HEK293 (cell line): ENCODE results near the gene EPS8L1.
A peak's percentile ranks its signal among the peaks of the same experiment; 100 is the strongest.

Experiments used
- BCL11B ChIP-seq: fragments of 450-650 bp; formaldehyde crosslinking; IDR thresholded peaks from 2 replicates; pipeline ENCODE4 v1.5.1; 2016; ENCODE audit warnings: low read depth, missing biosample characterization, missing genetic modification characterization
- KLF1 ChIP-seq: fragments of 450-650 bp; formaldehyde crosslinking; IDR thresholded peaks from 2 replicates; pipeline ENCODE4 v1.5.1; 2016; ENCODE audit warnings: missing biosample characterization, missing genetic modification characterization
- OSR2 ChIP-seq: fragments of 450-650 bp; formaldehyde crosslinking; IDR thresholded peaks from 2 replicates; pipeline ENCODE4 v1.5.1; 2016; ENCODE audit warnings: missing biosample characterization, missing genetic modification characterization
- SETDB1 ChIP-seq: IDR thresholded peaks from one replicate; pipeline ENCODE4 v1.6.1; 2017; ENCODE audit warnings: mild to moderate bottlenecking, low read length, moderate library complexity, mixed read lengths; ENCODE audit not compliant: insufficient read length
- SP2 ChIP-seq: fragments of 450-650 bp; formaldehyde crosslinking; IDR thresholded peaks from 2 replicates; pipeline ENCODE4 v1.5.1; 2016; ENCODE audit warnings: missing biosample characterization, missing genetic modification characterization
- TCF7L2 ChIP-seq: IDR thresholded peaks from 2 replicates; pipeline ENCODE4 v1.6.1; 2011; ENCODE audit warnings: low read depth, mild to moderate bottlenecking, inconsistent platforms, low read length, moderate library complexity, borderline replicate concordance
- YY1 ChIP-seq: fragments of 450-650 bp; formaldehyde crosslinking; IDR thresholded peaks from 2 replicates; pipeline ENCODE4 v1.5.1; 2018; ENCODE audit warnings: missing biosample characterization, missing genetic modification characterization
- YY2 ChIP-seq: fragments of 450-650 bp; formaldehyde crosslinking; IDR thresholded peaks from 2 replicates; pipeline ENCODE4 v1.5.1; 2016; ENCODE audit warnings: missing biosample characterization, missing genetic modification characterization
- ZBTB1 ChIP-seq: fragments of 450-650 bp; formaldehyde crosslinking; IDR thresholded peaks from 2 replicates; pipeline ENCODE4 v1.5.1; 2016; ENCODE audit warnings: missing biosample characterization, missing genetic modification characterization
- ZBTB8A ChIP-seq: fragments of 450-650 bp; formaldehyde crosslinking; IDR thresholded peaks from 2 replicates; pipeline ENCODE4 v1.5.1; 2016; ENCODE audit warnings: missing biosample characterization, missing genetic modification characterization
- ZNF138 ChIP-seq: fragments of 450-650 bp; formaldehyde crosslinking; IDR thresholded peaks from 2 replicates; pipeline ENCODE4 v1.5.1; 2016; ENCODE audit warnings: missing biosample characterization, missing genetic modification characterization, borderline replicate concordance
- ZNF155 ChIP-seq: fragments of 450-650 bp; formaldehyde crosslinking; IDR thresholded peaks from 2 replicates; pipeline ENCODE4 v1.5.1; 2016; ENCODE audit warnings: missing biosample characterization, missing genetic modification characterization
- ZNF16 ChIP-seq: fragments of 450-650 bp; formaldehyde crosslinking; IDR thresholded peaks from 2 replicates; pipeline ENCODE4 v1.5.1; 2016; ENCODE audit warnings: low read depth, missing biosample characterization, missing genetic modification characterization
- ZNF19 ChIP-seq: fragments of 450-650 bp; formaldehyde crosslinking; IDR thresholded peaks from 2 replicates; pipeline ENCODE4; 2016; ENCODE audit warnings: missing biosample characterization, missing genetic modification characterization, low read depth
- ZNF211 ChIP-seq: fragments of 450-650 bp; formaldehyde crosslinking; IDR thresholded peaks from 2 replicates; pipeline ENCODE4 v1.5.1; 2016; ENCODE audit warnings: low read depth, missing biosample characterization, missing genetic modification characterization
- ZNF221 ChIP-seq: fragments of 450-650 bp; formaldehyde crosslinking; IDR thresholded peaks from 2 replicates; pipeline ENCODE4 v1.5.1; 2017; ENCODE audit warnings: missing biosample characterization, missing genetic modification characterization, borderline replicate concordance
- ZNF266 ChIP-seq: fragments of 450-650 bp; formaldehyde crosslinking; IDR thresholded peaks from 2 replicates; pipeline ENCODE4 v1.5.1; 2016; ENCODE audit warnings: missing biosample characterization, missing genetic modification characterization, low read depth
- ZNF341 ChIP-seq: fragments of 450-650 bp; formaldehyde crosslinking; IDR thresholded peaks from 2 replicates; pipeline ENCODE4; 2016; ENCODE audit warnings: low read depth, missing biosample characterization, missing genetic modification characterization
- ZNF350 ChIP-seq: fragments of 450-650 bp; formaldehyde crosslinking; IDR thresholded peaks from 2 replicates; pipeline ENCODE4 v1.5.0; 2017; ENCODE audit warnings: missing biosample characterization, mild to moderate bottlenecking, missing genetic modification characterization
- ZNF555 ChIP-seq: fragments of 450-650 bp; formaldehyde crosslinking; conservative IDR thresholded peaks from 2 replicates; pipeline ENCODE4 v1.5.1; 2017; ENCODE audit warnings: missing biosample characterization, mild to moderate bottlenecking, missing genetic modification characterization, inconsistent platforms
- ZNF560 ChIP-seq: fragments of 450-650 bp; formaldehyde crosslinking; IDR thresholded peaks from 2 replicates; pipeline ENCODE4 v1.5.1; 2017; ENCODE audit warnings: missing biosample characterization, missing genetic modification characterization, borderline replicate concordance
- ZNF776 ChIP-seq: fragments of 450-650 bp; formaldehyde crosslinking; IDR thresholded peaks from 2 replicates; pipeline ENCODE4 v1.5.0; 2017; ENCODE audit warnings: missing biosample characterization, missing genetic modification characterization, borderline replicate concordance
- ZNF777 ChIP-seq: fragments of 450-650 bp; formaldehyde crosslinking; IDR thresholded peaks from 2 replicates; pipeline ENCODE4 v1.5.1; 2017; ENCODE audit warnings: missing biosample characterization, missing genetic modification characterization, borderline replicate concordance
- ZSCAN23 ChIP-seq: fragments of 450-650 bp; formaldehyde crosslinking; IDR thresholded peaks from 2 replicates; pipeline ENCODE4 v1.5.1; 2016; ENCODE audit warnings: missing biosample characterization, missing genetic modification characterization
- ZSCAN30 ChIP-seq: fragments of 450-650 bp; IDR thresholded peaks from 2 replicates; pipeline ENCODE4 v1.5.1; 2018; ENCODE audit warnings: missing biosample characterization, mild to moderate bottlenecking, missing genetic modification characterization, moderate library complexity
- TF ChIP-seq, protein P1 (sequence below): fragments of 450-650 bp; formaldehyde crosslinking; IDR thresholded peaks from 2 replicates; pipeline ENCODE4; 2016; ENCODE audit warnings: missing biosample characterization, missing genetic modification characterization
- TF ChIP-seq, protein P2 (sequence below): fragments of 450-650 bp; formaldehyde crosslinking; IDR thresholded peaks from 2 replicates; pipeline ENCODE4 v1.5.1; 2016; ENCODE audit warnings: missing biosample characterization, missing genetic modification characterization, borderline replicate concordance
- TF ChIP-seq, protein P3 (sequence below): fragments of 450-650 bp; formaldehyde crosslinking; IDR thresholded peaks from 2 replicates; pipeline ENCODE4 v1.5.1; 2016; ENCODE audit warnings: missing biosample characterization, missing genetic modification characterization
- TF ChIP-seq, protein P4 (sequence below): fragments of 450-650 bp; formaldehyde crosslinking; IDR thresholded peaks from 2 replicates; pipeline ENCODE4 v1.5.1; 2016; ENCODE audit warnings: missing biosample characterization, missing genetic modification characterization
- TF ChIP-seq, protein P5 (sequence below): fragments of 450-650 bp; formaldehyde crosslinking; IDR thresholded peaks from 2 replicates; pipeline ENCODE4 v1.5.1; 2016; ENCODE audit warnings: missing biosample characterization, missing genetic modification characterization

EPS8L1 gene

DNA sequence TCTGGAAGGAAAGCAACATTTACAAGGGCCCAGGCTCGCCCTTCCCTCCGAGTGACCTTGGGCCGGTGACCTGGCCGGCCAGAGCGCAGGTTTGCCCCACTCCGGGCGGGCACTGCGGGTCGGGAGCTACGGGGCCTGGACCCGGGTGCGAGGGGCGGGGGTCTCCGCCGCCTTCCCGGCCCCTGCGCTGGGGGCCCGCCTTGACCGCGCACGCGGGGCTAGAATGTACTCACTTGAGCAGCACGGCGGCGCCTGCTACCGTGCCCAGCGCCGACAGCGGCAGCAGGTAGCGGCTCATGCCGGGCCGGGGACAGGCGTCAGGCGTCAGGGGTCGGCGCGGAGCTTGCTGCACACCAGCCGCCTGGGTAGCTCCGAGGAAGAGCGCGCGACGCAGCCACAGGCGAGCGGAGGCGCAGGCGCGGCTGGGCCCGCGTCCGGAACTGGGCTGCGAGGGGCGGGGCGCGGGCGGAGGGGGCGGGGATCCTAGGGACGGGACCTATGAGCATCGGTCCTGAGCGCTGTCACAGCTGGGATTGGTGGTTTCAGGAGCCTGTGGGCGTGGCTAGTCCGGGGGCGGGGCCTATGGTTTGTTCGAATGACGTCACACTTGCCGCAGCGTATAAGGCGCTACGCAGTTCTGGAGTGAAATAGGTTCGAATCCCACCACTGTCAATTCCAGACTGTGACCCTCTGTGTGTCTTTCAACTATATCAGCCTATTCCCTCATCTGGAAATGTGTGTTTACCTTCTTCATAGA is 12.8 kb upstream of the EPS8L1 start, which contains the start of gene RDH13 (continued):
- TF ChIP-seq, protein P1, sequence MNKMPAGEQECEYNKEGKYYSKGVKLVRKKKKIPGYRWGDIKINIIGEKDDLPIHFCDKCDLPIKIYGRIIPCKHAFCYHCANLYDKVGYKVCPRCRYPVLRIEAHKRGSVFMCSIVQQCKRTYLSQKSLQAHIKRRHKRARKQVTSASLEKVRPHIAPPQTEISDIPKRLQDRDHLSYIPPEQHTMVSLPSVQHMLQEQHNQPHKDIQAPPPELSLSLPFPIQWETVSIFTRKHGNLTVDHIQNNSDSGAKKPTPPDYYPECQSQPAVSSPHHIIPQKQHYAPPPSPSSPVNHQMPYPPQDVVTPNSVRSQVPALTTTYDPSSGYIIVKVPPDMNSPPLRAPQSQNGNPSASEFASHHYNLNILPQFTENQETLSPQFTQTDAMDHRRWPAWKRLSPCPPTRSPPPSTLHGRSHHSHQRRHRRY (tag by site-specific recombination), result no peak
- TF ChIP-seq ZSCAN30 (tag by site-specific recombination) (peak; percentile 19; the same call in 1 of the 2 replicates), ZNF776 (tag by site-specific recombination) (no peak), ZNF19 (tag by site-specific recombination) (no peak), ZNF266 (tag by site-specific recombination) (no peak), ZBTB1 (tag by site-specific recombination) (no peak), ZNF211 (tag by site-specific recombination) (no peak), YY2 (tag by site-specific recombination) (no peak), ZNF555 (tag by site-specific recombination) (no peak), ZNF777 (tag by site-specific recombination) (no peak), ZBTB8A (tag by site-specific recombination) (peak; percentile 80), ZNF350 (tag by site-specific recombination) (no peak), OSR2 (tag by site-specific recombination) (no peak), SETDB1 (no peak), YY1 (tag by site-specific recombination) (no peak), ZNF341 (0 out of 2 replicates have a peak, but pooled peaks have one; percentile 12), TCF7L2 (no peak), ZSCAN23 (no peak), SP2 (tag by site-specific recombination) (peak; percentile 87), ZNF221 (tag by site-specific recombination) (no peak), KLF1 (tag by site-specific recombination) (no peak), ZNF560 (tag by site-specific recombination) (no peak), BCL11B (tag by site-specific recombination) (no peak), ZNF155 (tag by site-specific recombination) (no peak), ZNF16 (tag by site-specific recombination) (no peak), ZNF138 (tag by site-specific recombination) (no peak)
- TF ChIP-seq, protein P2, sequence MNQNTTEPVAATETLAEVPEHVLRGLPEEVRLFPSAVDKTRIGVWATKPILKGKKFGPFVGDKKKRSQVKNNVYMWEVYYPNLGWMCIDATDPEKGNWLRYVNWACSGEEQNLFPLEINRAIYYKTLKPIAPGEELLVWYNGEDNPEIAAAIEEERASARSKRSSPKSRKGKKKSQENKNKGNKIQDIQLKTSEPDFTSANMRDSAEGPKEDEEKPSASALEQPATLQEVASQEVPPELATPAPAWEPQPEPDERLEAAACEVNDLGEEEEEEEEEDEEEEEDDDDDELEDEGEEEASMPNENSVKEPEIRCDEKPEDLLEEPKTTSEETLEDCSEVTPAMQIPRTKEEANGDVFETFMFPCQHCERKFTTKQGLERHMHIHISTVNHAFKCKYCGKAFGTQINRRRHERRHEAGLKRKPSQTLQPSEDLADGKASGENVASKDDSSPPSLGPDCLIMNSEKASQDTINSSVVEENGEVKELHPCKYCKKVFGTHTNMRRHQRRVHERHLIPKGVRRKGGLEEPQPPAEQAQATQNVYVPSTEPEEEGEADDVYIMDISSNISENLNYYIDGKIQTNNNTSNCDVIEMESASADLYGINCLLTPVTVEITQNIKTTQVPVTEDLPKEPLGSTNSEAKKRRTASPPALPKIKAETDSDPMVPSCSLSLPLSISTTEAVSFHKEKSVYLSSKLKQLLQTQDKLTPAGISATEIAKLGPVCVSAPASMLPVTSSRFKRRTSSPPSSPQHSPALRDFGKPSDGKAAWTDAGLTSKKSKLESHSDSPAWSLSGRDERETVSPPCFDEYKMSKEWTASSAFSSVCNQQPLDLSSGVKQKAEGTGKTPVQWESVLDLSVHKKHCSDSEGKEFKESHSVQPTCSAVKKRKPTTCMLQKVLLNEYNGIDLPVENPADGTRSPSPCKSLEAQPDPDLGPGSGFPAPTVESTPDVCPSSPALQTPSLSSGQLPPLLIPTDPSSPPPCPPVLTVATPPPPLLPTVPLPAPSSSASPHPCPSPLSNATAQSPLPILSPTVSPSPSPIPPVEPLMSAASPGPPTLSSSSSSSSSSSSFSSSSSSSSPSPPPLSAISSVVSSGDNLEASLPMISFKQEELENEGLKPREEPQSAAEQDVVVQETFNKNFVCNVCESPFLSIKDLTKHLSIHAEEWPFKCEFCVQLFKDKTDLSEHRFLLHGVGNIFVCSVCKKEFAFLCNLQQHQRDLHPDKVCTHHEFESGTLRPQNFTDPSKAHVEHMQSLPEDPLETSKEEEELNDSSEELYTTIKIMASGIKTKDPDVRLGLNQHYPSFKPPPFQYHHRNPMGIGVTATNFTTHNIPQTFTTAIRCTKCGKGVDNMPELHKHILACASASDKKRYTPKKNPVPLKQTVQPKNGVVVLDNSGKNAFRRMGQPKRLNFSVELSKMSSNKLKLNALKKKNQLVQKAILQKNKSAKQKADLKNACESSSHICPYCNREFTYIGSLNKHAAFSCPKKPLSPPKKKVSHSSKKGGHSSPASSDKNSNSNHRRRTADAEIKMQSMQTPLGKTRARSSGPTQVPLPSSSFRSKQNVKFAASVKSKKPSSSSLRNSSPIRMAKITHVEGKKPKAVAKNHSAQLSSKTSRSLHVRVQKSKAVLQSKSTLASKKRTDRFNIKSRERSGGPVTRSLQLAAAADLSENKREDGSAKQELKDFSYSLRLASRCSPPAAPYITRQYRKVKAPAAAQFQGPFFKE (tag by site-specific recombination), result no peak
- TF ChIP-seq, protein P3, sequence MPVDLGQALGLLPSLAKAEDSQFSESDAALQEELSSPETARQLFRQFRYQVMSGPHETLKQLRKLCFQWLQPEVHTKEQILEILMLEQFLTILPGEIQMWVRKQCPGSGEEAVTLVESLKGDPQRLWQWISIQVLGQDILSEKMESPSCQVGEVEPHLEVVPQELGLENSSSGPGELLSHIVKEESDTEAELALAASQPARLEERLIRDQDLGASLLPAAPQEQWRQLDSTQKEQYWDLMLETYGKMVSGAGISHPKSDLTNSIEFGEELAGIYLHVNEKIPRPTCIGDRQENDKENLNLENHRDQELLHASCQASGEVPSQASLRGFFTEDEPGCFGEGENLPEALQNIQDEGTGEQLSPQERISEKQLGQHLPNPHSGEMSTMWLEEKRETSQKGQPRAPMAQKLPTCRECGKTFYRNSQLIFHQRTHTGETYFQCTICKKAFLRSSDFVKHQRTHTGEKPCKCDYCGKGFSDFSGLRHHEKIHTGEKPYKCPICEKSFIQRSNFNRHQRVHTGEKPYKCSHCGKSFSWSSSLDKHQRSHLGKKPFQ, result no peak
- TF ChIP-seq, protein P4, sequence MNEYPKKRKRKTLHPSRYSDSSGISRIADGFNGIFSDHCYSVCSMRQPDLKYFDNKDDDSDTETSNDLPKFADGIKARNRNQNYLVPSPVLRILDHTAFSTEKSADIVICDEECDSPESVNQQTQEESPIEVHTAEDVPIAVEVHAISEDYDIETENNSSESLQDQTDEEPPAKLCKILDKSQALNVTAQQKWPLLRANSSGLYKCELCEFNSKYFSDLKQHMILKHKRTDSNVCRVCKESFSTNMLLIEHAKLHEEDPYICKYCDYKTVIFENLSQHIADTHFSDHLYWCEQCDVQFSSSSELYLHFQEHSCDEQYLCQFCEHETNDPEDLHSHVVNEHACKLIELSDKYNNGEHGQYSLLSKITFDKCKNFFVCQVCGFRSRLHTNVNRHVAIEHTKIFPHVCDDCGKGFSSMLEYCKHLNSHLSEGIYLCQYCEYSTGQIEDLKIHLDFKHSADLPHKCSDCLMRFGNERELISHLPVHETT (tag by site-specific recombination), result no peak
- TF ChIP-seq, protein P5, sequence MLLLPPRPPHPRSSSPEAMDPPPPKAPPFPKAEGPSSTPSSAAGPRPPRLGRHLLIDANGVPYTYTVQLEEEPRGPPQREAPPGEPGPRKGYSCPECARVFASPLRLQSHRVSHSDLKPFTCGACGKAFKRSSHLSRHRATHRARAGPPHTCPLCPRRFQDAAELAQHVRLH (tag by site-specific recombination), result peak; percentile 94
